Mucosa of stomach (tissue), 1 donor: ENCODE results near the gene MYRIP.

Experiments
- H3K27me3 ChIP-seq: one replicate; pipeline ENCODE4 v1.7.0; 2013; ENCODE audit warnings: mild to moderate bottlenecking, low read length; ENCODE audit not compliant: control insufficient read depth, insufficient read depth
- H3K36me3 ChIP-seq: one replicate; pipeline ENCODE4 v1.7.0; 2013; ENCODE audit warnings: low read length; ENCODE audit not compliant: control insufficient read depth, insufficient read depth
- H3K4me1 ChIP-seq: one replicate; pipeline ENCODE4 v1.7.0; 2013; ENCODE audit warnings: mild to moderate bottlenecking, low read length; ENCODE audit not compliant: control insufficient read depth, insufficient read depth
- H3K4me3 ChIP-seq: one replicate; pipeline ENCODE4 v1.7.0; 2013; ENCODE audit warnings: low read length
- H3K9ac ChIP-seq: one replicate; pipeline ENCODE4 v1.7.0; 2013; ENCODE audit warnings: mild to moderate bottlenecking, low read length, moderate library complexity
- H3K9me3 ChIP-seq: one replicate; pipeline ENCODE4 v1.7.0; 2013; ENCODE audit warnings: mild to moderate bottlenecking, low read length, moderate library complexity; ENCODE audit not compliant: control insufficient read depth
- donor health status: Pancreatic carcinoma.

The MYRIP gene

DNA sequence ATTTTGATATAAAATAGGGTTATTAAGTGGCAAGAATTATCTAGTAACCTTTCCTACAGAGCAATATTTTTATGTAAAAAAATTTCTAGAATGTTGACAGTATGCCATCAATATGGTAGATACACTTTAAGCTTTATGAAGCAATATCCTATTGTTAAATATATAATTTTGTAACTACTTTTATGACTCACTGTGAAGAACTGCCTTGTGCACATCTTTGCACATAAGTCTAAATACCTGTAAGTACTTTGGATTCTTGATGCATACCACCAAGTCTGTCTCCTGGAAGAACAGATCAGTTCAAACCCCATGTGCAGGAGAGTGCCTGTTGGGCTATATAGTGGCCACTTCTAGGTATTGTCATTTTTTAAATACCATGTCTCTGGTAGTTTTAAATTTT, 294.4 kb downstream of the MYRIP start:
- Histone ChIP-seq H3K27me3 (no peaks in the 10 kb centered on the region), H3K36me3 (no peaks in the 10 kb centered on the region), H3K4me3 (no peak overlapping the region), H3K9ac (no peak overlapping the region), H3K9me3 (no peaks in the 10 kb centered on the region), H3K4me1 (peaks cover 17% of the 10 kb centered on the region)

DNA sequence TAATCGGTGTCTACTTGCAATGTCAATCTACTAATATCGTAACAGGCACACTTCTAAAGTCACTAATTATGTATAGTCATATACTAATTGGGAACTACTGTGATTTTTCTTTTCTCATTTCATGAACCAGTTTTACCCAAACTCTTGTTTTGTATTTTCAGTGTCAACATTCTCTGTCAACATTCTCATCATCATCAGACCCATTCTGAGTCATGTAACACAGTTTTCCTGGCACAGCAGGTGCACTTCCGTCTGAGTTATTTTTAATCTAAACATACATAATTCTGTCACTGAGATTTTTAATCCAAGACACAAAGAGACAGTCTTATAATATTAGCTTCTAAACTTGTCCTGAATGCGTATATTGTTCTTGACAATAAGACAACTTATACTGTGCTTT, 295.0 kb downstream of the MYRIP start:
- H3K9me3 ChIP-seq, result no peaks in the 10 kb centered on the region
- no peak overlapping the region for H3K4me3 ChIP-seq
- H3K9ac ChIP-seq, result no peak overlapping the region
- peaks cover 17% of the 10 kb centered on the region for H3K4me1 ChIP-seq
- H3K36me3 ChIP-seq, result no peaks in the 10 kb centered on the region
- no peaks in the 10 kb centered on the region for H3K27me3 ChIP-seq

DNA sequence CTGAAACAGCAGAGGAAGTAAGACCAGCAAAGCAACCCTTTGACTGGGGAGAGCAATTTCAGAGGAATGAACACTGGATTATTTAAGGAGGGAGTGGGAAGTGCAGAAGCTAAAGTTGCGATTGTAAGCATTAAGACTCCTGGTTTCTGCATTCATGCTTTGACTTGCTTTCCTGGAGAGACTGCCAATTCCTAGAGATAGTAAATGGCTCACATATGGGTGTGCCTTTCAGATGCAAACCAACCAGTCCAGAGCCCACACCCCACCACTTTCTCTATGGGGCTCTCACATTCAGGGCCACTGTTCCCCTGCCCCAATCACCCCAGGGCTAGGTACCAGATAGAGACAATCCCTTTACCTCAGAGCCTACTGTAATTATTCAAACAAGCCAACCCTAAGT, 299.2 kb downstream of the MYRIP start:
- no peak overlapping the region for H3K4me3 ChIP-seq
- H3K9me3 ChIP-seq, result no peaks in the 10 kb centered on the region
- H3K36me3 ChIP-seq, result no peaks in the 10 kb centered on the region
- H3K9ac ChIP-seq, result no peak overlapping the region
- no peaks in the 10 kb centered on the region for H3K4me1 ChIP-seq
- H3K27me3 ChIP-seq, result no peaks in the 10 kb centered on the region

DNA sequence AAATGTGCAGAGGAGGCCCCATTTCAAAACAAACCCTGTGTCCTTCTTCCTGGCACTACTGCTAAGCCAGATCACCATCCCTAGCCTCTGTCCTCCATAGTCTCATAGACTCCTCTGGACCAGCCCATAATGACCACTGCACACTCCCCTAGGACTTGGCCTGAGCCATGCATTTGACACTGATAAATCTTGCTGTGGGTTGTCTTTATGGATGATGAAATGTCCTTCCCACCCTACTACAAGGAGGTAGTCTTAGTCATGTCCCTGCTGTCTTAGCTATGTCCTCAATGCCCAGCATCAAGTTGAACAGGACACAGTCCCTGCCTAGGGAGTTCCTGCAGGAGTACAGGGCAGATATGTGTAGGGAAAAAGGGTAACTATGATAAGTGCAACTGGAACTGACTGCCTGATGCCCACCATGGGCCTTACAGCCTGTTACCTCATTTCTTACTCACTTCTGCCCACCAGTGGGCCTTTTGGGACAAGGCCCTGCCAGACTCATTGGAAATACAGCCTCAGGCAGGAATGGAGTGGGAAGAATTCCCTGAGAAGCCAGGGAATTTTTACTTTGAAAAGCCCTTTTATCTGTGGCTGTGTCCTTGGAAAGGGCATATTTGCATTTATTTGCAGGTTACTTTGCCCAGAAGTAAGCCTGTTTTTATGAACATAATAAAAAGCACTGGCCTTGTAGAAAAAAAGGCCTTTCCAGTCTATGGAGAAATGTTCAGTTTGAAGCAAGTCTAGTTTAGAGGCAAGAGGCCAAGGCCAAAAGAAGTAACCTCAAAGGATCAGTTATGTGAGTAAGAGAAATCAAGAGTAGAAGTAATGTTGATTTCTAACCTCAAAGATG, 300.5 kb downstream of the MYRIP start:
- H3K27me3 ChIP-seq, result no peaks in the 10 kb centered on the region
- H3K4me3 ChIP-seq, result no peak overlapping the region
- no peak overlapping the region for H3K9ac ChIP-seq
- no peaks in the 10 kb centered on the region for H3K4me1 ChIP-seq
- H3K9me3 ChIP-seq, result no peaks in the 10 kb centered on the region
- H3K36me3 ChIP-seq, result no peaks in the 10 kb centered on the region

DNA sequence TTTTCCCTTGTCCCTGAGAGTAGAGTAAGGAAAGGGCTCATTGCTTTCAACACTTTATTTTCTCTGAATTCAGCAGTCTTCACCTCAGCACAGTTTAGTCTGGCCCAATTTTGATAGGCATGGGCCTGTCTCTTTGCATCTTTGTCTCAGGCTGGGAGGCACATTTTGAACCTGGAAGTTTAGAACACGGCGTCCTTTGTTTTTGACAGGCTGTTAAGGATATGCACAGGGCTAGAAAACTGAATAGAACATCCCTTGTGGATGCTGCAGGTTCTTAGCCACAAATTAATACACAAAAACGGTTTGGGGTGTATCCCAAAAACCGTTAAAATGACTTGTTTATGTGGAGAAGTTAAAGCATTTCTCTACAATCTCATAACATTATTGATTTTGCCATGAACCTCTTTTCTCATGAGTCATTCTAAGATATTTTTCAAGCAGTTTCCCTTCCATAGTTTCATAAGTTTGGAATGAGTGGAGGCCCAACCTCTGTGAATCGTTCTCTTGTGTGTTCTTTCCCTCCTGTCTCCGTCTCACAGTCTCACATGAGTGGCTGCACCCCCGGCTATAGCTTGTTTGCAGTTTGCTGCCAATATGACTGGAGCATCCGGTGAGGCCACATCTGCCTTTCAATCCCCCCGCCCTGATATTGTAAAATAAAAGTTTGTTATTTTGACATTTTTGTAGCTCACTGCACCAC, 307.2 kb downstream of the MYRIP start:
- Histone ChIP-seq H3K4me1 (peaks cover 7% of the 10 kb centered on the region), H3K4me3 (no peak overlapping the region), H3K9ac (no peak overlapping the region), H3K27me3 (no peaks in the 10 kb centered on the region), H3K9me3 (no peaks in the 10 kb centered on the region), H3K36me3 (no peaks in the 10 kb centered on the region)

DNA sequence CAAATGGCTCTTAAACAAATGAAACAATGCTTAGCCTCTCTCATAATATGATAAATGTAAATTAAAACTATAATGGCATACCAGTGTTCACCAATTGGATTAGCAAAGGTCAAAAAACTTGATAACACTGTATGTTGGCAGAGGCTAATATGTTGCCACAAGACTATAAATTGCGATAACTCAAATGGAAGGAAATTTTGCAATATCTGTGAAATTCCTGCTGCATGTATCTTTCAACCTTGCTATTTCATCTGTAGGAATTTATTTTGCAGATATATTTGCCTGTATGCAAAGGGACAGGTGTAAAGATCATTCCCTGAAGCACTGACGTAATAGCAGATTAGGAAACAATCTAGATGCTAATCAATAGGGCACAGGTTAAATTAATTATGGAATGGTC, 308.7 kb downstream of the MYRIP start:
- no peaks in the 10 kb centered on the region for H3K9me3 ChIP-seq
- H3K9ac ChIP-seq, result no peak overlapping the region
- no peak overlapping the region for H3K4me3 ChIP-seq
- H3K4me1 ChIP-seq, result peaks cover 7% of the 10 kb centered on the region
- H3K27me3 ChIP-seq, result no peaks in the 10 kb centered on the region
- H3K36me3 ChIP-seq, result no peaks in the 10 kb centered on the region

DNA sequence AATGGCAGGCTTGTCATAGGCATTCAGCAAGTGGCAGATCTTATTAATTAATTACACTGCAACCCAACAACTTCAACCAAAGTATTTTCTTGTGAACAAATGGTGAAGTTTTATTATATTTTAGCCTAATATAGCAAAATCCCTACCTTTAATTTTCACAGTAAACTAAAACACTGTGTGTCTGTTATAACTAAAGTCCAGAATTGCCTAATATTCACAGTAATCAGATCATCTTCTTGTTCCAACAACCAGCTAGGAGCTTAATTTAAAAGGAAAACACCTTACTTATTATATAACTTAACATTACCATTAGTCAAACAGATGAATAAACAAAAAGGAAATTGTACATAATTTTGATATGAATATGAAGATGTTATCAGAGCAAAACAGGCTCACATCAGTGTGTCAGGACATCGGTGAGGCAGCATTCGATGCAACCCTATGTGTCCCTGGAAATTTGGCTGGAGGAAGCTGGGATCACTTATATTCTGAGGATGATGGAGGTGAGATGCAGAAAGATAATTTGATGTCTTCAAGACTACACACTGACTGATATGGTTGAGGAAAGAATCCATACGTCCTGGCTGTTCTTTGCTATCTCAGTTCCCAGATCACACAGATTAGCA, 310.8 kb downstream of the MYRIP start:
- H3K36me3 ChIP-seq, result no peaks in the 10 kb centered on the region
- H3K4me1 ChIP-seq, result peaks cover 7% of the 10 kb centered on the region
- H3K9me3 ChIP-seq, result no peaks in the 10 kb centered on the region
- no peak overlapping the region for H3K4me3 ChIP-seq
- no peaks in the 10 kb centered on the region for H3K27me3 ChIP-seq
- no peak overlapping the region for H3K9ac ChIP-seq

DNA sequence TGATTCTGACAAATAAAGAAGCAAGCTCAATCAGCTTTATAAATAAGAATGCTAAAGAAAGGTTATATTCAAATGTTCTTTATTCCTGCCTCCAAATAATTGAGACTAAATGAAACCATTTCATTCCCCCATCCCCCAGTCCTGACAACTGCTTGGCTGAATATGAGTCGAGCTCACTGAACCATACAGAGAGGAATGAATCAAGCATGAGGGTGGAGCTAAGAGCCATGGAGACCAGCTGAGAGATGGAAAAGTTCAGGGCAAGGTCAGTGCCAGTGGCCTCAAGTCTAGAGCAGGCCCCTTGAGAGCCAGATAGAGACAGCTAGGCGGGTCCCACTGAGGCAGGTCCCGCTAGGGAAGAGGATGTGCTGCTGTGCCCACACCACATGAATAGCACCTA, 311.4 kb downstream of the MYRIP start:
- Histone ChIP-seq H3K4me1 (peaks cover 7% of the 10 kb centered on the region), H3K36me3 (no peaks in the 10 kb centered on the region), H3K27me3 (no peaks in the 10 kb centered on the region), H3K9ac (no peak overlapping the region), H3K4me3 (no peak overlapping the region), H3K9me3 (no peaks in the 10 kb centered on the region)

DNA sequence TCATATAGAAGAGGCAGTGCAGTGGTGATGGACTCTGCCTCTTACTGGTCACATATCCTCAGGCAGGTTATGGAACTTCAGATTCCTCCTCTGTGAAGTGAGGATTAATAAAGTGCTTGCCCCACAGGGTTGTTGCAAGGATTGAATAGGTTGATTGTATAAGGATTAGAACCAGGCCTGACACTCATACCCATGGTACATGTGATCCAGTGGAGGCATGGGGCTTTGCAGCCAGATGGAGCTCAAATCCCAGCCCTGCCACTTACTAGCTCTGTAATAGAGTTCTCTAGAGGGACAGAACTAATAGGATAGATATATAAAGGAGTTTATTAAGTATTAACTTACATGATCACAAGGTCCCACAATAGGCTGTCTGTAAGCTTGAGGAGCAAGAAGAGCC, 315.5 kb downstream of the MYRIP start:
- H3K4me1 ChIP-seq, result peaks cover 7% of the 10 kb centered on the region
- H3K9me3 ChIP-seq, result no peaks in the 10 kb centered on the region
- H3K36me3 ChIP-seq, result no peaks in the 10 kb centered on the region
- no peak overlapping the region for H3K4me3 ChIP-seq
- no peaks in the 10 kb centered on the region for H3K27me3 ChIP-seq
- H3K9ac ChIP-seq, result no peak overlapping the region

DNA sequence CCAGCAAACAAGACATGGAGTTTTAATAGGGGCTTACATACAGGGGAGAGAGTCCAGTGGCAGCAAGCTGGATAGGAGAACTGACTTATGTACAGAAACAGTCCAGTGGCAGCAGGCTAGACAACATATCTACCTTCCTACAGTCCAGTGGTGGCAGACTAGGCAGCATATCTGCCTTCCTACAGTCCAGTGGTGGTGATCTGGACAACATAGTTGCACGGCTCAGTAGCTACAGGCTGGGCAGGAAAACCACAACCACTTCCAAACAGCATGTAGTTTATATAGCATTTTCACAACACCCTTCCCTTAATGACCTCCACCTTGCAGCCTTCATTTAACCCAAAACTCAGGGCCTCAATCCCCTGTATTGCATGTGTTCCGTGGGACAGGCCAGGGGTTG, 318.8 kb downstream of the MYRIP start:
- no peaks in the 10 kb centered on the region for H3K4me1 ChIP-seq
- H3K9me3 ChIP-seq, result no peaks in the 10 kb centered on the region
- no peaks in the 10 kb centered on the region for H3K27me3 ChIP-seq
- no peaks in the 10 kb centered on the region for H3K36me3 ChIP-seq
- no peak overlapping the region for H3K9ac ChIP-seq
- no peak overlapping the region for H3K4me3 ChIP-seq

DNA sequence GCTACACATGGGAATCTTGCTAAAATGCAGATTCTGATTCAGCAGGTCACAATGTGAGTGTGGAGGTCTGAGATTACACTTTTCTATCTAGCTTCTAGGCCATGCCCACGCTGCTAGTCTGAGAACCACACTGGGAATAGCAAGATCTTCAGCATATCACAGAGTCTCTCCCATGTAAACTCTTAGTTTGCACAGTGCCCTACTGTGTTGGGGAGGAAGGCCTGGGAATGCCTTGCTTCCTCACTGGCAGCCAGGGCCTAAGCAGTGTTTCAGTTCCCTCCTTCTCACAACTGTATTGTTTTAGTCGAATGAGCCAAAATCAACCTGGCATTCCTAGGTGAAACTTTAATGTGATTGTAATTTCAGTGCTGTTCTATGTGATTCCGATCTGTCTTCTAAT, 320.1 kb downstream of the MYRIP start:
- H3K9ac ChIP-seq, result no peak overlapping the region
- no peaks in the 10 kb centered on the region for H3K27me3 ChIP-seq
- H3K4me1 ChIP-seq, result no peaks in the 10 kb centered on the region
- no peak overlapping the region for H3K4me3 ChIP-seq
- H3K9me3 ChIP-seq, result no peaks in the 10 kb centered on the region
- H3K36me3 ChIP-seq, result no peaks in the 10 kb centered on the region

DNA sequence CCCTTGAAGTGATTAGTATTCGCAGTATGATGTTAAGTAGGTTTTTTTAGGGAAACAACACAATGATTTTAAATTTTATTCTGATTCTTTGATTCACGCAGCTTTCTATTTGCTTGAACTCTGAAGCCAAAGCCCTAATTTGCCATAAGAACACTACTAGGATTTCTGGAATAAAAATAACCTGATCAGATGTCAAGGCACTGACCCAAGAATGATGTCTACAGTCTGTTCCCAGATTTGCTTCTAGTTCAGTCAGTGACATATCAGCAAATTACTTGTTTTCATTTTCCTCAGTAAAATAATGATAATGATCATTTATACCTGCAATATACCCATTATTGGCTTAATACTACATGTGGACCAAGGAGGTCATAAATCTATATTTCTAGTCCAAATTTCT, 320.6 kb downstream of the MYRIP start:
- no peak overlapping the region for H3K9ac ChIP-seq
- H3K4me3 ChIP-seq, result no peak overlapping the region
- H3K4me1 ChIP-seq, result no peaks in the 10 kb centered on the region
- H3K36me3 ChIP-seq, result no peaks in the 10 kb centered on the region
- H3K9me3 ChIP-seq, result no peaks in the 10 kb centered on the region
- no peaks in the 10 kb centered on the region for H3K27me3 ChIP-seq
